HepG2 (cell line): ENCODE data around the gene TRPV4.

Source experiments
- HES4 ChIP-seq: sonication (generic); formaldehyde crosslinking; IDR thresholded peaks from 2 replicates; pipeline ENCODE4 v1.9.0; 2021; ENCODE audit warnings: mild to moderate bottlenecking, missing genetic modification reagents, borderline replicate concordance
- MXI1 ChIP-seq: IDR thresholded peaks from 3 replicates; pipeline ENCODE4 v1.6.1; 2012; ENCODE audit warnings: low read depth, low read length, inconsistent platforms, borderline replicate concordance
- ZNF549 ChIP-seq: sonication (generic); formaldehyde crosslinking; IDR thresholded peaks from 2 replicates; pipeline ENCODE4 v1.5.0; 2020; ENCODE audit warnings: missing genetic modification reagents
- ZNF616 ChIP-seq: sonication (generic); formaldehyde crosslinking; IDR thresholded peaks from 2 replicates; pipeline ENCODE4 v1.5.0; 2020; ENCODE audit warnings: low read depth, mild to moderate bottlenecking, missing genetic modification reagents
- TF ChIP-seq, protein P1 (sequence below): sonication (generic); formaldehyde crosslinking; IDR thresholded peaks from 2 replicates; pipeline ENCODE4 v1.5.0; 2020; ENCODE audit warnings: mild to moderate bottlenecking, missing genetic modification reagents, moderate library complexity

DNA sequence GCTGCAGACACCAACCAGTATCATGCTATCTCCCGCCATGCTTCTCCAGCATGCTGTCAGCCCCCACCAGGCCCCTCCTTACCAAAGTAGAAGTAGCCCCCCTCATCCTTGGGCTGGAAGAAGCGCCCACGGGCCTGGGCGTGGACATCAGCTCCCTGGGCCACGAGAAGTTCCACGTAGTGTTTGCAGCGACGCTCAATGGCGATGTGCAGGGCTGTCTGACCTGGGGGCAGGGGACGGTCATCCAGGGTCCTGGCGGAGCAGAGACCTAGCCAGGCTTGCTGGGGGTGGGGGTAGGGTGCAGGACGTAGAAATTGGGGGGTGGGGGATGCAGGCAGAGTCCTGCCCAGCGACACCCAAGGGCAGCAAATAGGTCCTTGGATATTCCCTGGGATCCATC is 32.7 kb downstream of the TRPV4 start:
- TF ChIP-seq ZNF549 (no peak), HES4 (CRISPR knock-in tag) (no peak), ZNF616 (no peak), MXI1 (no peak)
- TF ChIP-seq, protein P1, sequence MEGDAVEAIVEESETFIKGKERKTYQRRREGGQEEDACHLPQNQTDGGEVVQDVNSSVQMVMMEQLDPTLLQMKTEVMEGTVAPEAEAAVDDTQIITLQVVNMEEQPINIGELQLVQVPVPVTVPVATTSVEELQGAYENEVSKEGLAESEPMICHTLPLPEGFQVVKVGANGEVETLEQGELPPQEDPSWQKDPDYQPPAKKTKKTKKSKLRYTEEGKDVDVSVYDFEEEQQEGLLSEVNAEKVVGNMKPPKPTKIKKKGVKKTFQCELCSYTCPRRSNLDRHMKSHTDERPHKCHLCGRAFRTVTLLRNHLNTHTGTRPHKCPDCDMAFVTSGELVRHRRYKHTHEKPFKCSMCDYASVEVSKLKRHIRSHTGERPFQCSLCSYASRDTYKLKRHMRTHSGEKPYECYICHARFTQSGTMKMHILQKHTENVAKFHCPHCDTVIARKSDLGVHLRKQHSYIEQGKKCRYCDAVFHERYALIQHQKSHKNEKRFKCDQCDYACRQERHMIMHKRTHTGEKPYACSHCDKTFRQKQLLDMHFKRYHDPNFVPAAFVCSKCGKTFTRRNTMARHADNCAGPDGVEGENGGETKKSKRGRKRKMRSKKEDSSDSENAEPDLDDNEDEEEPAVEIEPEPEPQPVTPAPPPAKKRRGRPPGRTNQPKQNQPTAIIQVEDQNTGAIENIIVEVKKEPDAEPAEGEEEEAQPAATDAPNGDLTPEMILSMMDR = no peak
